DMS53 treated with DMSO at 0.1 percent for 48 hours (cell line): Measurements from ENCODE around the gene CALML3.

Experiments used
- DNase-seq: peaks from one replicate; lab custom pipeline; 2025; ENCODE audit not compliant: unreplicated experiment; lab: John Stamatoyannopoulos, UW

CALML3 gene

GRCh38 chr10:5538446-5538845 lies 13.7 kb downstream of the CALML3 start:
- DNase-seq: no peak

- no peak for DNase-seq
These were observed 14.3 kb downstream of the CALML3 start for GRCh38 chr10:5538892-5539651.

- no peak for DNase-seq
These were observed 15.3 kb downstream of the CALML3 start for GRCh38 chr10:5540080-5540479.

GRCh38 chr10:5540891-5541290 lies 16.1 kb downstream of the CALML3 start:
- DNase-seq: no peak

- DNase-seq: no peak
These were observed 17.3 kb downstream of the CALML3 start for GRCh38 chr10:5542100-5542499.

GRCh38 chr10:5543623-5544022 lies 18.9 kb downstream of the CALML3 start:
- no peak for DNase-seq

GRCh38 chr10:5544216-5544805 lies 19.6 kb downstream of the CALML3 start:
- no peak for DNase-seq

- DNase-seq: no peak
These were observed 20.2 kb downstream of the CALML3 start for GRCh38 chr10:5545011-5545410.

GRCh38 chr10:5545426-5545777 lies 20.6 kb downstream of the CALML3 start:
- no peak for DNase-seq

GRCh38 chr10:5545778-5546710 lies 21.3 kb downstream of the CALML3 start:
- DNase-seq: peak; percentile 68

- DNase-seq: peak; percentile 76
These were observed 22.3 kb downstream of the CALML3 start for GRCh38 chr10:5546891-5547680.

GRCh38 chr10:5547681-5547930 lies 22.8 kb downstream of the CALML3 start:
- DNase-seq: no peak

- peak; percentile 83 for DNase-seq
These were observed 23.3 kb downstream of the CALML3 start for GRCh38 chr10:5547931-5548660.

GRCh38 chr10:5549462-5550249 lies 24.9 kb downstream of the CALML3 start:
- DNase-seq: no peak

- DNase-seq: no peak
These were observed 25.4 kb downstream of the CALML3 start for GRCh38 chr10:5550250-5550545.

GRCh38 chr10:5550621-5551530 lies 26.1 kb downstream of the CALML3 start:
- DNase-seq: peak; percentile 41

GRCh38 chr10:5551531-5552375 lies 27.0 kb downstream of the CALML3 start:
- DNase-seq: no peak
